Esophagus squamous epithelium (tissue), 4 donors: Measurements from ENCODE around the gene PHC2.

Experiments
- CTCF ChIP-seq, 6 experiments: fragments of 450-650 bp in 4 of 6; fragments of 200-600 bp in 2 of 6; sonication (generic) in 2 of 6; IDR thresholded peaks; one replicate each; pipeline ENCODE4 v1.5.1; 2016 to 2019; ENCODE audit warnings: antibody characterized with exemption in 6 of 6, mild to moderate bottlenecking in 4 of 6, moderate library complexity in 4 of 6
- POLR2A ChIP-seq, 4 donors: fragments of 450-650 bp; IDR thresholded peaks; one replicate each; pipeline ENCODE4 v1.6.1; 2017; ENCODE audit warnings: antibody characterized with exemption in 4 of 4, mild to moderate bottlenecking in 4 of 4, moderate library complexity in 3 of 4

GRCh38 chr1:33381977-33382376 is 48.9 kb downstream of the PHC2 start:
- TF ChIP-seq CTCF (IDR thresholded peaks at IDR 0.05): no peak
- no peak for TF ChIP-seq POLR2A (IDR thresholded peaks at IDR 0.05)
